ENCODE results near the gene MBTPS1.

DNA sequence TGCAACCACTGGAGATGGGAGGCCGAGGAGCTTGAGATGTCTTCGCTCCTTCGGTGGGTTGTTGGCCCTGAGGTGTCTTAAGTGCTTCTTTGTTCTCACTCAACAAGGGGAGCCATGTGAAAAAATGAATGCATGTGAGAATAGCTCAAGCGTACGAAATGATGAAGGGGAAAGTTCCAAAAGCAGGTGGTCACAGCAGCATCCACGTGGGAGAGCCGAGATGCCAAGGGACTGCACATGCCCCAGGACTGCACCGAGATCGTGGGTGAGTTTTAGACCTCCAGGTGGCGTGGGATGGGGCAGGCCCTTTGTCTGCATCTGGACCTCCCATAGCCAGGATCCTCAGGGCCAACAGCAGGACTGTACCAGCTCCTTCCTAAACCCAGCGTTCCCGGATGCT is 82.2 kb downstream of the MBTPS1 start:
- TF ChIP-seq POLR2A (IDR thresholded peaks at IDR 0.05), result no peak
- TF ChIP-seq, protein P1, sequence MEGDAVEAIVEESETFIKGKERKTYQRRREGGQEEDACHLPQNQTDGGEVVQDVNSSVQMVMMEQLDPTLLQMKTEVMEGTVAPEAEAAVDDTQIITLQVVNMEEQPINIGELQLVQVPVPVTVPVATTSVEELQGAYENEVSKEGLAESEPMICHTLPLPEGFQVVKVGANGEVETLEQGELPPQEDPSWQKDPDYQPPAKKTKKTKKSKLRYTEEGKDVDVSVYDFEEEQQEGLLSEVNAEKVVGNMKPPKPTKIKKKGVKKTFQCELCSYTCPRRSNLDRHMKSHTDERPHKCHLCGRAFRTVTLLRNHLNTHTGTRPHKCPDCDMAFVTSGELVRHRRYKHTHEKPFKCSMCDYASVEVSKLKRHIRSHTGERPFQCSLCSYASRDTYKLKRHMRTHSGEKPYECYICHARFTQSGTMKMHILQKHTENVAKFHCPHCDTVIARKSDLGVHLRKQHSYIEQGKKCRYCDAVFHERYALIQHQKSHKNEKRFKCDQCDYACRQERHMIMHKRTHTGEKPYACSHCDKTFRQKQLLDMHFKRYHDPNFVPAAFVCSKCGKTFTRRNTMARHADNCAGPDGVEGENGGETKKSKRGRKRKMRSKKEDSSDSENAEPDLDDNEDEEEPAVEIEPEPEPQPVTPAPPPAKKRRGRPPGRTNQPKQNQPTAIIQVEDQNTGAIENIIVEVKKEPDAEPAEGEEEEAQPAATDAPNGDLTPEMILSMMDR (IDR thresholded peaks at IDR 0.05), result no peak

Measured in adrenal gland (tissue), 5 donors.